ELR (cell line): ENCODE results near the gene GSTT4.
A peak's percentile ranks its signal among the peaks of the same experiment; 100 is the strongest.
"Not testable (repeated sequence)": the region's sequence is repeated elsewhere in the genome, so short reads cannot be mapped to it uniquely, and the experiment has no call there.

Source experiments
- DNase-seq: peaks from one replicate; pipeline ENCODE4 v3.0.0-alpha.2; 2015; ENCODE audit warnings: low read depth

GSTT4 gene

DNA sequence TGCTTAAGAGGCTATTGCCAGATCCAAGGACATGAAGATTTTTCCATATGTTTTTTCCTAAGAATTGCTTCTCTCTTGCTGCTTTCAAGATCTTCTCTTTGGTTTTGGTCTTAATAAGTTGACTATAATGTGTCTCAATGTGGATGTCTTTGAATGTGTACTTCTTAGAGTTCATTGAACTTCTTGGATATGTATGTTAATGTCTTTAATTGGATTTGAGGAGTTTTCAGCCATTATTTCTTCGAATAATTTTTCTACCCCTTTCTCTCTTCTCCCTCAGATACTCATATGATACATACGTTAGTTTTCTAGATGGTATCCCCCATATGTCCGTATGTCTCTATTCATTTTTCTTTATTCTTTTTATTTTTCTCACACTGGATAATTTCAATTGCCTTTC is 19.1 kb upstream of the GSTT4 start:
- DNase-seq = no peak

DNA sequence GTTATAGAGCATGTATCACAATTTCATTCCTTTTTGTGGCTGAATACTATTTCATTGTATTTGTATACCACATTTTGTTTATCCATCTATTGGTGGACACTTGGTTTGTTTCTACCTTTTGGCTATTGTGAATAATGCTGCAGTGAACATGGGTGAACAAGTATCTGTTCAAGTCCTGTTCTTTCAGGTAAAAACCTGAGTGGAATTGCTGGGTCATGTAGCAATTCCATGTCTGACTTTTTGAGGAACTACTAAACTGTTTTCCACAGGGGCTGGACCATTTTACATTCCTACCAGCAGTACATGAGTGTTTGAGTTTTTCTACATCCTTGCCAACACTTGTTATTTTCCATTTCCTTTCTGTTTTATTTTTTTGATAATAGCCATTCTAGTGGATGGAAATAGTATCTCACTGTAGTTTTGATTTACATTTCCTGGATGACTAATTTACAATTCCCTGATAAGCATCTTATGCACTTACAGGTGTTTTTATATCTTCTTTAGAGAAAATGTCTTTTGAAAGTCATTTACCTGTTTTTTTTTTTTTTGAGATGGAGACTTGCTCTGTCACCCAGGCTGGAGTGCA is 18.0 kb upstream of the GSTT4 start:
- DNase-seq = no peak

DNA sequence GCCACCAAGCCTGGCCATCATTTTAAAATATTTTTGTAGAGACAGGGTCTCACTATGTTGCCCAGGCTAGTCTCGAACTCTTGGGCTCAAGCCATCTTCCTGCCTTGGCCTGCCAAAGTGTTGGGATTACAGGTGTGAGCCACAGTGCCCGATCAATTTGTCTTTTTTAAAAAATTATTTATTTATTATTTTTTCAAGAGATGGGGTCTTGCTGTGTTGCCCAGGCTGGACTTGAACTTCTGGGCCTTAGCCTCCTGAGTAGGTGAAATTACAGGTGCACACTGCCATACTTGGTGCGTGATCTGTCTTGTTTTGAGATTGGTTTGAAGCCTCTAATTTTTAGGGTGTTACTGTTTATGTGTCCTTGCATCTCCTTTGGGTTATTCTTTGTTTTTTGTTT is 16.1 kb upstream of the GSTT4 start:
- DNase-seq = no peak

DNA sequence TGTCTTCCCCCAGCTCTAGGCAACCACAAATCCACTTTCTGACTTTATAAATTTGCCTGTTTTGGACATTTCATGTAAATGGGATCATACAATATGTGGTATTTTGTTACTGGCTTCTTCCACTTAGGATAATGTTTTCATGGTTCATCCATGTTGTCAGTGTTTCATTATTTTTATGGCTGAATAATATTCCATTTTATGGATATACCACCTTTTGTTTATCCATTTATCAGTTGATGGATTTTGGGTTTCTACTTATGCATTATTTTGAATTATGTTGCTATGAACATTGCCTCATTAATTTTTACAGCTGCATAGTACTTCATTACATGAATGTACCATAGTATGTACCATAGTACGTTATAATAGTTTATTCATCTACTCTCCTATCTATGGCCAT is 10.9 kb upstream of the GSTT4 start:
- DNase-seq = no peak

DNA sequence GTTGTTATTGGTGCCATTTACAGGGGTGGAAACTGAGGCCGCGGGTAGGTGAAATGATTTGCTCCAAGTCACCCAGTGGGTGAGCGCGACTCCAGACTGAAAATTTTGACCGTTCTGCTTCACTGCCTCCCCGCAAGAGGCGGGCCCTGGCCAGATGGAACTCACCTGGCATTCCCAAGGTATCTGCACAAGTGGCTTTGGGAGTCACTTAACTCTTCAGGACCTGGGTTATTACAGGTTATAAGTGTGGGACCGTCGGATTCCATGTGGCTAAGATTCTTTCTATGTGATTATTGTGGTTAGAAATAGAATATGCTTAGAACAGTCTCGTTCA is 6.4 kb upstream of the GSTT4 start:
- DNase-seq = peak; percentile 15

DNA sequence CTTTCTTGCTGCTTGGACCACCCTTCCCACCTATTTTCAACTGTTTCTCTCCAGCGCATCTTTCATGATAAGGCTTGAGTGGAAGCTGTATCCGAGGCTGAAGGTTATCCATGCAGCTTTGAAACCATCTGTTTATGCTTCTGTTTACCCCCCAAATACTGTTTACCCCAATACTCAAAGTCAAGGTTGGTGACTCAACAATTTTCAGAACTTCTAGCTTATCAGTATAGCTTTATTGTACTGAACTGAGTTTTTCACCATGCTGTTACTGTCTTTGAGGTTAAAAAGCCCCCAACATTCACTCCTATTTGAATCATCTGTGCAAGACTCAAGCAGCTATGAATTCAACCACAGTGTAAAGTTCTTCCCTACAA is 4.8 kb upstream of the GSTT4 start:
- no peak for DNase-seq

DNA sequence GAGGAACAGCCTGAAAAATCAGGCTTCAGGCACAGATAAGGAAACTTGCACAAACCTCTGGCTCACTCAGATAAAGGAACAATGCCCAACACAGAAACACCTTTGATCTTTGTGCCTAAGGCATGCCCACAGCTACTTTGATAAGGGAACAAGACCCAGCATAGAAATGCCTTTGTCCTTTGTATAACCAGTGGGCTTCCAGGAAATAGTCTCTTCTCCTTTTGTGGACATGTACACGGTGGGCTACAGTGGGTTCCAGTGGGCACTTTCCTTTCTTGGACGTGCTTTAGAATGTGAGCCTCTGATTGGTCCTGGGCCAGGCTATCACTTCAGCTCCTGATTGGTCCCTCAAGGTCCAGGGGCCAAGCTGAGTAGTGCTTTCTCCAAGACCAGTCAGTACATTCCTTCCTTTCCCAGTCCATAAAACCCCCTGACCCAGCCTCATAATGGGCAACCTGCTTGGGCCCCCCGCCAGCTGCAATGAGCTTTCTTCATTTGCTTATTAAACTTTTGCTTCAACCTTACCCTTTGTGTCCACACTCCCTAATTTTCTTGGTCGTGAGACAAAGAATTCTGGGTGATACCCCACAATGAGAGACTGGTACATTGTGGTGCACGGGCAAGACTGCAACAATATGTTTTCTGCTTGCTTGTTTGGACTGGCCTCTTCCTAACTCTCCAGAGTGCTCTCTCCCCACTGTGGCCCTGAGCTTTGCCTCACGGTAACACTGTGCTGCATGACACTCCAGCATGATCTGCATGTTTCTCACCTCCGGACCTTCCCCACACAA is 4.2 kb upstream of the GSTT4 start:
- DNase-seq = no peak

DNA sequence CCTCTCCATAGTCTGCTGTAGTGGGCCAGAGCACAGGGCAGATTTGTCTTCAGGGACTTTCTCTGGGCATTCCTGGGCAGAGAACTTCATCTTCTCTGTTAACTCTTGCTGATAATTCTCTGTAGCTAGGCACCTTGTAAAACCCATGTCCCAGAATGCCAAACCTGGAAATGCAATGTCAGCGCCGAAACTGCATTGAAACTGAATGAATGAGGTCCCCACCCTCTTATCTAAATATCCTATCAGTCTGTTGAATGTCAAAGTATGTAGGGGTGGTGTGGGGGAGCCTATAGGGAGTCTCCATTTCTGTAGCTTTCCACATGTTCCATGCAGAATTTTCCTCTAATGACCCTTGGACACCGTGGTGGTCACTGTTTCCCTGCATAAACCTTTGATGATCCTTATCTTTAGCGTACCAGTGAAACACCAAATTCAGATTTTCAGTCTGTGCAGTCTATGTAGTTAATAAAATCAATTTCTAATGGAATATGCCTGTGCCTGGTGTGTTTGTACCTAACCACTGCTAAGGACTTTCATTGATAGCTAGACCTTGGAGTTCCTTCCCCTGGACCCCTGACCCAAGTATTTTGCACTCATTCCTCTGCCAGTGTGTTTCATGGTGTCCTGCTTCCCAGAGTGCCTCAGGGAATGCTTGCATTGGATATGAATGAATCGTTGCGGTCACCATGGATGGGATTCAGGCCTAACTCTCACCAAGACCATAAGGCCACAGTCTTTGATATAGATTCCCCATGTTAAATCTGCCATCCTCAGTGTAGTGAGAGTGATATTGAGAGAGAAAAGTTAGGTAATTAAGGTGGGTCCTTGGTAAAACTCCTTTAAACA is 3.4 kb upstream of the GSTT4 start:
- DNase-seq = no peak

DNA sequence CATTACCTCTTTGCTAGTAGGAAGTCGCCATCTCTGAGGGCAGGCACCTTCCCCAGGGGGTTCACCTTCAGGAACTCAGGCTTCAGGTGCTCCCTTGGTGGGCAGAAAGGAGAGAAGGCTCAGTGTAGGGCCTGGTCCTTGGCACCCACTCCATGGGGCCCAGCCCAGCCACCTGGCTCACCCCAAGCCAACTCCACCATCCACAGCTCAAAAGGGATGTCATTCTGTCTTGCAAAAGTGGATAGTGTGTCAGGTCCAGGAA is 2.7 kb upstream of the GSTT4 start:
- no peak for DNase-seq

DNA sequence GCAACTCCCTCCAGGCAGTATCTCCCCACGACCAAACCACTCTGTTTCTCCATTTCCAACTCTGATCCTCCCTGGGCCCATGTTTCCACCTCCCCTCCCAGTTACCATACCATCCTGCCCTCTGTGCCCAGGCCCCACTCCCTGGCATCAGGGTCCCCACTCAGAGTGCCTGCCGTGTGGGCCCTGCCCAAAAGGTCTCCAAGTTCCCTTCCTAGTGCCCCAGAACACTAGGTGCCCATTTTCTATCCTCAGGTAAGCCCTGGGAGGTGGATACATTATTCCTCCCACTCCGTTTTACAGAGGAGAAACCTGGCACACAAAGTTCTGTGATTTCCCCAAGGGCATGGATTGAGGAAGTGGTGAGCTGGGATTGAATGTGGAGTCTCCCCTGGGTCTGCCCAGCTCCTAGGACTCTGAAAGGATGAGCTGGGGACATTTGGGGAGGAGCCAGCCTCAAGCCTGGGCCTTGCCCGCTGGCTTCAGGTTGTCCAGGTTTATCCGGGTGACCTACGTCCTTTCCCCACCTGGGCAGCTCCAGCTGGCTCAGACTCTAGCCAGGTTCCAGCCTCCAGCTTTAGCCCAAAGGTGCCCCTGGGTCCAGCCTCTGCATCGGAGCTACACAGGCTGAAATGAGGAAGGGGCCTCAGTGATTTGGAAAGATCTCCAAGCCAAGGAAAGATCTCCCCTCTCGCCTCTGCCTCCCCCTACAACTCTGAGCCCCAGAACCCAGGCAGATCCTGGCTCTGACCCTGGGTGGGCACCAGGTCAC is 2.2 kb upstream of the GSTT4 start:
- DNase-seq = no peak

DNA sequence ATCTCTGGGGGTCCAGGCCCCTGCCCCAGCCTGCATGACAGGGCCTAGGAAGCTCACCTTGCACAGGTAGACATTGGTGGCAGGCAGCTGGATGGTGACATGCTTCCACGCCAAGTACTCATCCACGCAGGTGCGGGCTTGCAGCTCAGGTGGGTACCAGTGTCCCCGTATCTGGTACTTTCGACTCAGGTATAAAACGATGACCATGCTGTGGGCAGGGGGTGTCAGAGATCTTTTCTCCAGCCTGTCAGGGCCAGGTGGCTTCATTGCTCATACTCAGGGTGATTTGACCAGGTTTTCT is 1.6 kb upstream of the GSTT4 start:
- no peak for DNase-seq

DNA sequence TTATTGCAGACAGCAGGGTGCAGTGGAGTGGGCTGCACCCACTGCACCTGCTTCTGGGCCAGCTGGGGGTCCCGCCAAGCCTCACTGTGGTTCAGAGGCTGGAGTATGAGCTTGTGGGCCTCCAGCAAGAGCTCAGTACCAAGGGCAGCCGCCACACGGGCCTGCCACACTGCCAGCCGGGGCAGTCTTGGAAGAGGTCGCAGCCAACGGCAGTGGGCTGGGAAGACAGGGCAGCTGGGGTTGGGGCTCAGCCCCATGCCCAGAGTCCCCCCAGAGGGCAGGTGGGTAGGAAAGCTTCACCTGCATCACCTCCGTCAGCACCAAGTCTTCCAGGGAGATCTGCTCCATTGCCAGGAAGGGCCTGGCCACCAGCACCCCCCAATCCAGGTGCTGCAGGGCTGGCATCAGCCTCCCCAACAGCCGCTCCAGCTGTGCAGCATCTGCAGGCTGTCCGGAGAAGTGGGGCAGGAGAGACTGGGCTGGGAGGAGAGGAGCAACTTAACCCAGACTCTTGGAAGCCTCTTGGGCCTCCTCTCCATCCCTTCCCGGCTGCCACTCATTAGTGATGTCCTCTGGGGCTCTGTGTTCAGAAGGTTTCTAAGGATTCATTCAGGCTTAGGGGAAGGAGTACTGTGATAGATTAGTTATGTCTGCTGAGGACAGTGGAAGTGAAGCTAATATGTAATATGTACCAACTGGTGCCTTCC is 1.1 kb upstream of the GSTT4 start:
- no peak for DNase-seq

DNA sequence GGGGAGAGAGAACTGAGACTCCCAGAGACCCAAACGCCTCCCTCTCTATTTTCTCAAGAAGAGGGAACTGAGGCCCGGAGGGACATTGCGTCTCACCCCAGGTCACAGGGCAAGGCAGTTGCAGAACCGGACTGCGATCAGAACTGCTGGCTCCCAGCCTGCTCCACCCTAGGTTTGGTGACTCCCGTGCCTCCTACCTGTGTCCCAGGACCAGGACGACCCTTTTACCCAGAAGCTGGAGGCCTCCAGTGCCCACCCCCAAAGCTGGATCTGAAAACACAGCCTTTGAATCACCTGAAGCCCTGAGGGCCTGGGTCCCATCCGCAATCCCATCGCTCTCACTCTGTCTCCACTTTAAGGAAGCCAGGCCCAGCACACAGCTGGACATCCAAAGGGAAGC is 1.4 kb downstream of the GSTT4 start:
- DNase-seq = no peak

DNA sequence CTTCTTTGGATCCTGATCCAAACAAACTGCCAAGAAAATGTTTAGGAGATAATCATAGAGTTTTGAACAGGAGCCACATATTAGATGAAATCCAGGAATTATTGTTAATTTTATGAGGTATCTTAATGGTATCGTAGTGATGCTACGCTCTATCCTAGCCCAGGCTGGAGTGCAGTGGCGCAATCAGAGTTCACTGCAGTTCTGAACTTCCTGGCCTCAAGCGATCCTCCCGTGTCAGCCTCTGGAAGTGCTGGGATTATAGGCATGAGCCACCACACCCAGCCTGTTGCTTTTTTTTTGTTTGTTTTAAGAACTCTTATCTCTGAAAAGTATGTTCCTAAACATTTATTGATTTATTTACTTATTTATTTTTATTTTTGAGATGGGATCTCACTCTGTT is 2.4 kb downstream of the GSTT4 start:
- DNase-seq = no peak

DNA sequence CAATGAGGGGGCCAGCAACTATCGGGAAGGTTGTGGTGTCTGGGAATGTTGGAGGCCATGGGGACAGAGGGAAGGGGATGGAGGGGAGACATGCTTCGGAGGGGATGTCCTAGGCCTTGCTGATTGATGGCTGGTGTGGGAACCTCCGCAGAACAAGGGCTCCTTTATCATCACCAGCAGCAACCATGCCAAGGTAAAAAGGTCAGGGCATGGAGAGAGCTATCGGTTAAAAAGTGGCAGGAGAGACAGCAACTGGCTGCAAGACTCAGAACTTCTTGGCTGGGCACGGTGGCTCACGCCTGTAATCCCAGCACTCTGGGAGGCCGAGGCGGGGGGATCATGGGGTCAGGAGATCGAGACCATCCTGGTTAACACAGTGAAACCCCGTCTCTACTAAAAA is 3.0 kb downstream of the GSTT4 start:
- DNase-seq = no peak

DNA sequence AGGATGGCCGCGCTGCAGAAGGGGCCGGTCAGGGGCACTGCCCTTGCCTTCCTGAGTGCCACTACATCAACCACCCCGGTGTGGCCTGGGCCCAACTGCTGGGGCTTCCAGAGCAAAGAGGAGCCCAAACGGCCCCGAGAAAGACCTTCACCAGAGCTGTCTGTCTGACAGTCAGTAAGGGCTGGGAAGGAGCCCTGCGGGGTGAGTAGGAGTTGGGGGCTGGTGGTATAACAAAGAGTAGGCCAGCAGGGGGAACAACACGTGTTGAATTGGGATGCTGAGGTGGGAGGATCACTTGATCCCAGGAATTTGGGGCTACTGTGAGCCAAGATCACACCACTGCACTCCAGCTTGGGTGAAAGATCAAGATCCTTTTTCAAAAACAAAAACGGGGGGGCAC is 3.9 kb downstream of the GSTT4 start:
- no peak for DNase-seq

DNA sequence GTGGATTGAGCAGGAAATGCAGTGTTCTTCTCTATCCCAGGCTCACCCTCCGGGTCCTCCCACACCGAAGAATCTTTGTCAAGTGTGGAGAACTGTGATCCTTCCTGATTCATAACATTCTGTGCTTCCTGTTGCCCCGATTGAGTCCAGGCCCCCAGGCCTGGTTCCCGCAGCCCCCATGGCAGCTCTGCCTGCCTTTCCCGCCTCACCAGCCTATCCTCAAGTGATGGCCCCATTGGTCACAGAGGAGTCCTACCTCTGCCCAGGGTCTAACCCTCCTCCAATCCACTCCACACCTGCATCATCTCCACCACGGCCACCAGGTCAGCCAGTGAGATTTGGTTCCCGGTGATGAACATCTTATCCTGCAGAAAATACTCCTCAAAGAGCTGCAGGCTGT is 5.5 kb downstream of the GSTT4 start:
- DNase-seq = not testable (repeated sequence)

DNA sequence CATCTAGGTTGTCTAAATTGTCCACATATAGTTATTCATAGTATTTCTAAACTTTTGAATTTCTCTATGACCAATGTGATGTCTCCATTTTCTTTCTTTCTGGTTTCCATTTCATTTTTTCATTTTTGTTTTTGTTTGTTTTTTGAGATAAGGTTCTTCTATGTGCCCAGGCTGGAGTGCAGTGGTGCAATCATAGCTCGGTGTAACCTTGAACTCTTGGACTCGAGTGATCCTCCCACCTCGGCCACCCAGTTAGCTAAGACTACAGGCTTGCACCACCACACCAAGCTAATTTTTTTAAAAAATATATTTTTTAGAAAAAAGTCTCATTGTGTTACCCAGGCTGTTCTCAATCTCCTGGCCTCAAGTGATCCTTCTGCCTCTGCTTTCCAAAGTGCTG is 8.2 kb downstream of the GSTT4 start:
- DNase-seq = no peak

DNA sequence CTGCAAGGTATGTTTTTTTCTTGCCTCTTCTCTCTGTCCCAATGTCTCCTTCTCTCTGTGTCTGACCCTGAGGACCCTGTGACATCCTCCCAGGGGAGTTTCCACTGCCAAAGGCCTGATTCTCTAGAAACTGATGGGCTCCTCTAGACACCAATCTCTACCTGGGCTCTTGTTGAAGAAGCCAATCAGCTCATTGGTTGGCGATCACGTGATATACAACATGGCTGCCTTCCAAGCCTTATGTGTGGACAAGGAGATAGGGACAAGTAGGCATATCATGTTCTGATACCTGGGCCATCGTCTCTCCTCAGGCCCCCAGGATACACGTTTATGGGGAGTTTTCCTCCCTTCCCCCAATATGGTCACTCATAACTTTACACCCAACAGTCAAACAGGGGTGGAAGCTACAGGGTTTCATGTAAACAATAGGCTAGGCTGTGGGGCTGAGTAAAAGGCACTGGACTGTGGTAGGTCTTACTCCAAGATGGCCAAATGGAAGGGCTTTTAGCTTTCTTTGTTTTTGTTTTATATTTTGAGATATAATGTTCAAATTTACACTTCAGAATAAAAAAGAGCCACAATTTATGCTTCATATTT is 11.6 kb downstream of the GSTT4 start:
- DNase-seq = not testable (repeated sequence)

DNA sequence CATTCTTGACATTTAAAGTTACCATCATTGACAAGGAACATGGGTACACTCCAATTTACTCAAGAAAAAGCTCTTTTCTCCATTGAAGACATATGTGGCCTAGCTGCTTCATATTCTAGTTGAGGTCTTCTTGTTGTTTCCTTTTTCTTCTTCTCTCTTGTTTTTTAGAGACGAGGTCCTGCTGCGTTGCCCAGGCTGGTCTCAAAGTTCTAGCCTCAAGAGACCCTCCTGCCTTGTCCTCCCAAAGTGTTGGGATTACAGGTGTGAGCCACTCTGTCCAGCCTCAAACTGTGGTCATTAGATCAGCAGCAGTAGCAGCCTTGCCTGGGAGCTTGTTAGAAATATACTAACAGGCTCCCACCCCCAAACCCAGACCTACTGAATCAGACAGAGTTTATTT is 12.2 kb downstream of the GSTT4 start:
- DNase-seq = not testable (repeated sequence)

DNA sequence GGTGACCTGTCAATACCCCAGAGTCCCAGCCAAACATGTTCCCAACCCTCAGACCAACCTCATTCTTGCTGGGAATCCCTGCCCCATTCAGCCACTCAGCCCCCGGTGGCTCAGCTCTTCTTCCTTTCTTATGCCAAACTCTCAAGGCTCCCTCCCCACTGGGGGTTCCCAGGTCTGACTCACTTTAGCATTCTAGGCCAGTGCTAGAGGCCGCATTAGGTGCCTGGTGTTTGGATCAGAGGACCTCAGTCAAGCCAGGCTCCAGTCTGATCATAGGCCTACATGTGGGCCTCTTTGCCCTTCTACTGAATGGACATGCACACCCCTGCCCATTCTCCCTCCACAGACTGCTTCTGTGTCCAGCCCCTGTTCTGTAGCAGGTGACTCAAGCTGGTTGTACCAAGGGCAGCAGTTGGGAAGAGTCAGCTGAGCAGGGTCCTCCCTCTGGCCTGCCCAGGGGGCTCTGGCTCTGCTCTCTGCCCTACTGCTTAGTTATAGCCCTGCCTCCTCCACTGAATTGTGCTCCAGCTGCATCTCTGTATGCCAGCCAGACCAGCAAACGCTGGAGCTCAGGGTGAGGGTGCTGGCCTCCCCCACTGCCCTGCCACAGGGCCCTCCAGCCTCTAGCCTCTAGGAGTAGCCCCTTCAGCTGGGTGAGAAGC is 15.5 kb downstream of the GSTT4 start:
- peak; percentile 36 for DNase-seq
